ENCODE measurements around the gene CLEC1A.
"Not testable (repeated sequence)": the region's sequence is repeated elsewhere in the genome, so short reads cannot be mapped to it uniquely, and the experiment has no call there.

Gene CLEC1A

DNA sequence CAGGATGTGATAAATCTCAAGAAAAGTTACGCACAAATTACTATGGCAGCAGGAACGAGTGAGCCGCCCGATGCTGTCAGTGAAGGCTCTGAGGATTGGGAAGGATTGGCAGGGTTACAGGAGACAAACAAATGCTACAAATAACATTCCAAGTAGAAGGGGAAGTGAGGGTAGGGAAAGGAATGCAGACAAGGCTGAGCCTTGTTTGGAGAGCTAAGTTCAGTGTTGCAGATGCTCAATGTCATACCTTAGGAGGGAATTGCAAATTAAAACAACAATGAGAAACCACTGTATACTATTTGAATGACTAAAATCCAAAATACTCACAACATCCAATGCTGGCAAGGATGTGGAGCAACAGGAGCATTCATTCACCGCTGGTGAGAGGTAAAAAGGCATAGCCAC is 67.0 kb downstream of the CLEC1A start:
- peak; percentile 97 for DNase-seq (ENCODE audit: low read depth)
- H3K4me3 ChIP-seq (ENCODE audit: low read length), result no peak overlapping the region

DNA sequence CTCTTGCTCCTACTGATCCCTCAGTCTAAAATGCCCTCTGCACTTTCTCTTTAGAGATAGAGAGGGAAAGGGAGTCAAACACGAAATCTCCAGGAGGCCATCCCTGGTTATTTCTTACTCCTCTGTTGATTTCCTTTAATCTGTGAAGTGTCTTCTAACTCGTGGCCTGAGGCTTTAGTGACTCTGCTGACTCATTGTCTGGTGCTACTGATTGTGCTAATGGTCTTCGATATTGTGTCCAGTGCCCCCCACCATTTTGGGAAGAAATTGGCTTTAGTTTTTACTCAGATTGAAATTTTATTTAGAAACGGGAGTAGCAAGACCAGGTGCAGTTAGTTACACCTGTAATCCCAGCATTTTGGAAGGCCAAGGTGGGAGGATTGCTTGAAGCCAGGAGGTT is 67.5 kb downstream of the CLEC1A start:
- no peak for DNase-seq (ENCODE audit: low read depth)
- TF ChIP-seq, protein P1, sequence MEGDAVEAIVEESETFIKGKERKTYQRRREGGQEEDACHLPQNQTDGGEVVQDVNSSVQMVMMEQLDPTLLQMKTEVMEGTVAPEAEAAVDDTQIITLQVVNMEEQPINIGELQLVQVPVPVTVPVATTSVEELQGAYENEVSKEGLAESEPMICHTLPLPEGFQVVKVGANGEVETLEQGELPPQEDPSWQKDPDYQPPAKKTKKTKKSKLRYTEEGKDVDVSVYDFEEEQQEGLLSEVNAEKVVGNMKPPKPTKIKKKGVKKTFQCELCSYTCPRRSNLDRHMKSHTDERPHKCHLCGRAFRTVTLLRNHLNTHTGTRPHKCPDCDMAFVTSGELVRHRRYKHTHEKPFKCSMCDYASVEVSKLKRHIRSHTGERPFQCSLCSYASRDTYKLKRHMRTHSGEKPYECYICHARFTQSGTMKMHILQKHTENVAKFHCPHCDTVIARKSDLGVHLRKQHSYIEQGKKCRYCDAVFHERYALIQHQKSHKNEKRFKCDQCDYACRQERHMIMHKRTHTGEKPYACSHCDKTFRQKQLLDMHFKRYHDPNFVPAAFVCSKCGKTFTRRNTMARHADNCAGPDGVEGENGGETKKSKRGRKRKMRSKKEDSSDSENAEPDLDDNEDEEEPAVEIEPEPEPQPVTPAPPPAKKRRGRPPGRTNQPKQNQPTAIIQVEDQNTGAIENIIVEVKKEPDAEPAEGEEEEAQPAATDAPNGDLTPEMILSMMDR (conservative IDR thresholded peaks at IDR 0.05; ENCODE audit: low read length), result no peak
- no peak overlapping the region for H3K4me3 ChIP-seq (ENCODE audit: low read length)

More for the DNA sequence above, 67.0 kb downstream of the CLEC1A start:
- TF ChIP-seq, protein P1 (conservative IDR thresholded peaks at IDR 0.05; ENCODE audit: low read length), result no peak

DNA sequence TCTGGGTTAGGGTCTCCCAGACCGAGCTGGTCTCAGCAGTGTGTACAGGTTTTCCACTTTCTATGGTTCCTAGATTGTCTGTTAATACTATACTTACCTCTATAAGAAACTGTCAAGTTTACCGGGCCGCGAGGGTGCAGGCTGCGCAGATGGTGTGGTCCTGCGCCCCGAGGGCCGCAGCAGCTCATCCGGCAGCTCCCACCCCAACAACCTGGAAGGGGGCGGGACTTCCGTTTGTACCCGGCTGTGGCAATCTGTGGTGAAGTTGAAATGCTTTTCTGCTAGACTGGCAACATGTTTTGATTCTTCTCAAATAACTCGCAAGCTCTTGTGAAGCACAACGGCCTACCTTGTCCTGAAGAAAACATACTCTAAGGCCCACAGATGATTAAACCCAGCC is 68.3 kb downstream of the CLEC1A start, which contains the start of gene CLEC9A:
CLEC9A (plus strand) TSS at position 237 of the 400 bp plus-strand sequence. CDS start 22,006 bp downstream, outside the sequence.
- TF ChIP-seq, protein P1 (conservative IDR thresholded peaks at IDR 0.05; ENCODE audit: low read length), result no peak
- H3K4me3 ChIP-seq (ENCODE audit: low read length), result no peak within 1 kb of the TSS
- DNase-seq (ENCODE audit: low read depth), result no peak

DNA sequence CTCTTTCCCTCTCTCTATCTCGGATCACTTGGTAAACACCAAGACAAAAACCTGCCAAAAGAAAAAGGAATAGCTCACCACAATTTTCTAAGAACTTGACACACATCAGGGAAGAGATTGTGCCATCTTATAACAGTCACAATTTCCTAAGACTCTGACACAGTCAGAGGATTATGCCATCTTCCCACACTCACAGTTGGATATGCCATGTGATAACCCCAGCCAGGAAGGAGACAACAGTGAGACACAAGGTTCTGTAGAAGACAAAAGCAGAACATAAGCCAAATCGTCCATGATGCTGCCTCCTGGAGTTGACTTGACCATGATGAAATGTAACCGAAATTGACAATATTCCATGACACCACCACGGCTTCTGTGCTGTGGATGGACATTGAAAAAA is 71.1 kb downstream of the CLEC1A start:
- DNase-seq (ENCODE audit: low read depth), result peak; percentile 80
- H3K4me3 ChIP-seq (ENCODE audit: low read length), result no peak overlapping the region
- TF ChIP-seq, protein P1 (conservative IDR thresholded peaks at IDR 0.05; ENCODE audit: low read length), result no peak

DNA sequence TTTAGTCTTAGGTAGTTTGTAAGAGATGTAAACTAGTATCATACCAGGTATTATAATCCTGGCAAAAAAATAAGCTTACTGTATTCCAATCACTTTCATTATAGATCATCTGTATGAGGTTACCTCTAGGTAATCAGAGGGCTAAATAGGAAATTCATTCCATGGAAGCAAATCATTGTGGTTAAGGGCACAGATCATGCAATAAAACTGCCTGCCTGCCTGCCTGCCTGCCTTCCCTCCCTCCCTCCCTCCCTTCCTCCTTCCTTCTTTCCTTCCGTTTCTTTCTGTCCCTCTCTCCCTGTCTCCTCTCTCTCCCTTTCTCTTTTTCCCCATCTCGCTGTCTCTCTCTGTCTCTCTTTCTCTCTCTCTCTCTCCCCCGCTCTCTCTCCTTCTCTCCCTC is 71.5 kb downstream of the CLEC1A start:
- no peak overlapping the region for H3K4me3 ChIP-seq (ENCODE audit: low read length)
- TF ChIP-seq, protein P1 (conservative IDR thresholded peaks at IDR 0.05; ENCODE audit: low read length), result no peak
- peak; percentile 48 for DNase-seq (ENCODE audit: low read depth)

DNA sequence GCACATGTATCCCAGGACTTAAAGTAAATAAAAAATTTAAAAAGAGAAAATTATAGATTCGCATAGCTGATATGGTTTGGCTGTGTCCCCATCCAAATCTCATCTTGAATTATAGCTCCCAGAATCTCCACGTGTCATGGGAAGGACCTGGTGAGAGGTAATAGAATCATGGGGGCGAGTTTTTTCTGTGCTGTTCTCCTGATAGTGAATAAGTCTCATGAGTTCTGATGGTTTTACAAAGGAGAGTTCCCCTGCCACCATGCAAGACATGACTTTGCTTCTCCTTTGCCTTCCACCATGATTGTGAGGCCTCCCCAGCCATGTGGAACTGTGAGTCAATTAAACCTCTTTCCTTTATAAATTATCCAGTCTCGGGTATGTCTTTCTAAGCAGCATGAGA is 72.1 kb downstream of the CLEC1A start:
- not testable (repeated sequence) for H3K4me3 ChIP-seq (ENCODE audit: low read length); DNase-seq (ENCODE audit: low read depth)

DNA sequence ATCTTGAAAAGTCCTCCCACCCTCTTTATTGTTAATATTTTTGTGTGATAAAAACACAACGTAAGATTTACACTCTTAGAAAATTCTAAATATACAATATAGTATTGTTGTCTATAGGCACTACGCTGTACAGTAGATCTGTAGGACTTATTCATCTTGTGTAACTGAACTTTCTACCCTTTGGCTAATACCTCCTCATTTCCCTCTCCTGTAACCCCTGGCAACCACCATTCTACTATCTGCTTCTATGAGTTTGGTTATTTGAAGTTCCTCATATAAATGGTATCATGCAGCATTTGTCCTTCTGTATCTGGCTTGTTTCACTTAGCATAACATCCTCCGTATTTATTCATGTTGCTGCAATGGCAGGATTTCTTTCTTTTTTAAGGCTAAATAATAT is 73.5 kb downstream of the CLEC1A start:
- no peak overlapping the region for H3K4me3 ChIP-seq (ENCODE audit: low read length)
- TF ChIP-seq, protein P1 (conservative IDR thresholded peaks at IDR 0.05; ENCODE audit: low read length), result no peak
- DNase-seq (ENCODE audit: low read depth), result no peak

DNA sequence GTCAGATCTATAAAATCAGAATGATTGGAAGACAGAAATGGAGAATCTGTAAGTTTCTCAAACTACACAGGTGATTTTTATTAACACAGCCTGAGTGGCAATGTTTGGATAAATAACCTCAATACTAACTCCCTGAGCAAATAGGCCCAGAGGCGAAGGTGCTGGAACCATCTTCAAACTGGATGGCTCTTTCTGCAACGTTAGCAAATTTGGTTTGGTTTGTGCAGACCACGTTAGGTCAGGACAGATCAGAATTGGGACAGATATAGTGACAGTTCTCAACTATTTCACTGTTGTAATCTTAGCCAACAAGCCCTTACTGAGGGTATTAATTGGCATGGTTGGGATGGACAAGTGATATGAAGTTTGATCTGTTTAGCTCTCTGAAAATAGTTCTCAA is 77.4 kb downstream of the CLEC1A start:
- TF ChIP-seq, protein P1 (conservative IDR thresholded peaks at IDR 0.05; ENCODE audit: low read length), result no peak
- H3K4me3 ChIP-seq (ENCODE audit: low read length), result no peak overlapping the region
- no peak for DNase-seq (ENCODE audit: low read depth)
